WTC11 (cell line): Measurements from ENCODE around the gene MORC2.

Experiments
- ATF2 ChIP-seq: sonication (generic); formaldehyde crosslinking; IDR thresholded peaks from 2 replicates; pipeline ENCODE4 v1.8.1; 2022; ENCODE audit warnings: low read depth, missing genetic modification reagents, borderline replicate concordance
- CTCF ChIP-seq: fragments of 200-600 bp; IDR thresholded peaks from 2 replicates; pipeline ENCODE4 v1.8.0; 2022; ENCODE audit warnings: antibody characterized with exemption
- ELF4 ChIP-seq: sonication (generic); formaldehyde crosslinking; IDR thresholded peaks from 2 replicates; pipeline ENCODE4 v1.8.1; 2022; ENCODE audit warnings: low read depth, mild to moderate bottlenecking, moderate library complexity, missing genetic modification reagents
- NFYB ChIP-seq: sonication (generic); formaldehyde crosslinking; conservative IDR thresholded peaks from 2 replicates; pipeline ENCODE4 v1.8.0; 2022; ENCODE audit warnings: low read depth, missing genetic modification reagents
- SMAD3 ChIP-seq: sonication (generic); formaldehyde crosslinking; IDR thresholded peaks from 2 replicates; pipeline ENCODE4 v1.8.0; 2022; ENCODE audit warnings: missing genetic modification reagents, mild to moderate bottlenecking, borderline replicate concordance
- USF2 ChIP-seq: sonication (generic); formaldehyde crosslinking; IDR thresholded peaks from 2 replicates; pipeline ENCODE4 v1.8.1; 2023; ENCODE audit warnings: mild to moderate bottlenecking, missing genetic modification reagents, moderate library complexity

- TF ChIP-seq SMAD3 (CRISPR knock-in tag) (no peak), CTCF (no peak), USF2 (CRISPR knock-in tag) (no peak), NFYB (CRISPR knock-in tag) (no peak), ATF2 (CRISPR knock-in tag) (no peak), ELF4 (CRISPR knock-in tag) (no peak)
These were observed 58.2 kb downstream of the MORC2 start for GRCh38 chr22:30910358-30910757.
